ENCODE measurements around the gene PPM1E.

GRCh38 chr17:58753026-58753425, 2.6 kb upstream of the PPM1E start:
- TF ChIP-seq CTCF (optimal IDR thresholded peaks at IDR 0.05 in 1 of 3, IDR thresholded peaks at IDR 0.05 in 1 of 3, conservative IDR thresholded peaks at IDR 0.05 in 1 of 3; ENCODE audit: extremely low read depth in 1 of 3, insufficient read depth in 2 of 3, low read length in 3 of 3): no peak
- no peak for TF ChIP-seq EZH2 (IDR thresholded peaks at IDR 0.05; ENCODE audit: low read length)

Data from keratinocyte (primary cell).